RPMI7951 (cell line): Measurements from ENCODE around the gene KLF11. TPM values are rescaled to one million over a fixed set of nuclear protein-coding genes. Genes with fewer than 3 reads are reported as not detected.

Source experiments
- DNase-seq: peaks from one replicate; pipeline ENCODE4 v3.0.0-alpha.2; 2012; ENCODE audit warnings: low read depth
- total RNA-seq: library from RNA; depleted of rRNA; stranded (reverse); fragments of >200 nt; shearing (Covaris generic); gene quantifications from 2 replicates; pipeline ENCODE4 v1.2.3, GENCODE V29; 2014

KLF11 gene
- total RNA-seq, 1 experiment from 2014 or later = 3.0 TPM

- no peak for DNase-seq
Observed at GRCh38 chr2:10041711-10042110, 1.6 kb upstream of the KLF11 start.

GRCh38 chr2:10042301-10043161 lies 819 bp upstream of the KLF11 start:
- DNase-seq = no peak

GRCh38 chr2:10043906-10044601 lies 704 bp downstream of the KLF11 start:
- DNase-seq = peak; percentile 80

GRCh38 chr2:10045561-10046355 lies 2.4 kb downstream of the KLF11 start:
- no peak for DNase-seq

- no peak for DNase-seq
Observed at GRCh38 chr2:10046931-10047330, 3.6 kb downstream of the KLF11 start.

- no peak for DNase-seq
Observed at GRCh38 chr2:10047616-10048500, 4.5 kb downstream of the KLF11 start.

- DNase-seq = peak; percentile 54
Observed at GRCh38 chr2:10048501-10049171, 5.3 kb downstream of the KLF11 start.

- no peak for DNase-seq
Observed at GRCh38 chr2:10052216-10052615, 8.9 kb downstream of the KLF11 start.

GRCh38 chr2:10053351-10053750 lies 10.0 kb downstream of the KLF11 start:
- no peak for DNase-seq

GRCh38 chr2:10054424-10054823 lies 11.1 kb downstream of the KLF11 start:
- DNase-seq = no peak

- DNase-seq = no peak
Observed at GRCh38 chr2:10054976-10055375, 11.6 kb downstream of the KLF11 start.

GRCh38 chr2:10056439-10056838 lies 13.1 kb downstream of the KLF11 start:
- DNase-seq = no peak

GRCh38 chr2:10057231-10058107 lies 14.1 kb downstream of the KLF11 start:
- DNase-seq = peak; percentile 89

- DNase-seq = no peak
Observed at GRCh38 chr2:10058251-10059015, 15.1 kb downstream of the KLF11 start.

GRCh38 chr2:10059016-10059351 lies 15.6 kb downstream of the KLF11 start:
- DNase-seq = no peak

- no peak for DNase-seq
Observed at GRCh38 chr2:10059552-10060335, 16.4 kb downstream of the KLF11 start.

GRCh38 chr2:10061221-10061925 lies 18.0 kb downstream of the KLF11 start:
- DNase-seq = no peak

GRCh38 chr2:10062931-10063365 lies 19.6 kb downstream of the KLF11 start:
- no peak for DNase-seq
